Loucy (cell line): Measurements from ENCODE around the gene TMEM170A.

Experiments
- H2AFZ ChIP-seq: fragments of 200-600 bp; sonication (generic); 2 replicates; pipeline ENCODE4 v1.6.0; 2016; ENCODE audit warnings: antibody characterized with exemption, mild to moderate bottlenecking, low read length, moderate library complexity
- H3F3A ChIP-seq: fragments of 200-600 bp; 2 replicates; pipeline ENCODE4 v1.6.0; 2016; ENCODE audit warnings: antibody characterized with exemption, low read depth, mild to moderate bottlenecking
- H3K27me3 ChIP-seq: fragments of 200-600 bp; sonication (generic); 2 replicates; pipeline ENCODE4 v1.6.1; 2014; ENCODE audit warnings: low read length, mild to moderate bottlenecking; ENCODE audit not compliant: insufficient read depth, poor library complexity, severe bottlenecking
- H3K36me3 ChIP-seq: fragments of 200-600 bp; sonication (generic); 2 replicates; pipeline ENCODE4 v1.6.1; 2016; ENCODE audit warnings: low read length; ENCODE audit not compliant: insufficient read depth
- H3K4me1 ChIP-seq: fragments of 200-600 bp; sonication (generic); 2 replicates; pipeline ENCODE4 v1.5.1; 2014; ENCODE audit warnings: low read length, mild to moderate bottlenecking; ENCODE audit not compliant: insufficient read depth, poor library complexity, severe bottlenecking
- H3K4me2 ChIP-seq: fragments of 200-600 bp; sonication (generic); 2 replicates; pipeline ENCODE4 v1.6.0; 2014; ENCODE audit warnings: antibody characterized with exemption, low read length, low read depth, mild to moderate bottlenecking; ENCODE audit not compliant: poor library complexity, severe bottlenecking
- H3K4me3 ChIP-seq: fragments of 200-600 bp; sonication (generic); 2 replicates; pipeline ENCODE4 v1.5.1; 2014; ENCODE audit warnings: low read length, mild to moderate bottlenecking, mixed read lengths; ENCODE audit not compliant: poor library complexity, severe bottlenecking
- H3K79me2 ChIP-seq: fragments of 200-600 bp; sonication (generic); 2 replicates; pipeline ENCODE4 v1.6.1; 2014; ENCODE audit warnings: low read length; ENCODE audit not compliant: insufficient read depth
- H3K9ac ChIP-seq: fragments of 200-600 bp; sonication (generic); 2 replicates; pipeline ENCODE4 v1.6.0; 2014; ENCODE audit warnings: mild to moderate bottlenecking, low read depth, low read length, moderate library complexity; ENCODE audit not compliant: poor library complexity, severe bottlenecking
- H3K9me2 ChIP-seq: fragments of 200-600 bp; sonication (generic); replicated peaks from 2 replicates; pipeline ENCODE4 v1.6.1; 2016; ENCODE audit warnings: low read depth, low read length, mixed read lengths
- H3K9me3 ChIP-seq: fragments of 200-600 bp; sonication (generic); 2 replicates; pipeline ENCODE4 v1.6.1; 2014; ENCODE audit warnings: mild to moderate bottlenecking, antibody characterized with exemption, low read length, low read depth; ENCODE audit not compliant: insufficient read depth
- H4K20me1 ChIP-seq: fragments of 200-600 bp; sonication (generic); 2 replicates; pipeline ENCODE4 v1.6.0; 2014; ENCODE audit warnings: antibody characterized with exemption, low read length, mild to moderate bottlenecking; ENCODE audit not compliant: insufficient read depth, poor library complexity, severe bottlenecking
- EZH2phosphoT487 ChIP-seq: fragments of 200-600 bp; IDR thresholded peaks from 2 replicates; pipeline ENCODE4 v1.6.1; 2018; ENCODE audit warnings: antibody characterized with exemption, mild to moderate bottlenecking, moderate library complexity, borderline replicate concordance
- TF ChIP-seq, protein P1 (sequence below): fragments of 200-600 bp; sonication (generic); conservative IDR thresholded peaks from 2 replicates; pipeline ENCODE4 v1.5.1; 2014; ENCODE audit warnings: mild to moderate bottlenecking, antibody characterized with exemption, low read length

TMEM170A gene

DNA sequence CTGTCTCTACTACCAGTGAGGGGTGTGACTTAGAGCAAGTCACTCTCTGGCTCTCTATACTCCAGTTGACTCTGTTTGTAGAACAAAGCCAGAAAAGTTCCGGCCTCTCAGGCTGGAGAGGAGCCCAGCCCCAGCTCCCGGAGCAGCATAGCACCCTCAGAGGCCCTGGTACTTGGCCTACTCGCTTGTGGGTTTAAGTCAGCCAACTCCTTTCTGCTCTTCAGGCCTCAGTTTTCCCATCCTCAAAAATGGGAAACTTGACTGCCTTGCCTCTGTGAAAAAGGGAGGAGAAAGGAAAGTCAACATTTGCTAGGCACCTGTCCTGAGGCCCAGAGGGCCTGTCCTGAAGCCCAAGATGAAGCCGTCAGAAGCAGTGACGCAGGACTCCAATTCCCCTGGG, 29.7 kb upstream of the TMEM170A start:
- no peak overlapping the region for H3K9ac ChIP-seq

DNA sequence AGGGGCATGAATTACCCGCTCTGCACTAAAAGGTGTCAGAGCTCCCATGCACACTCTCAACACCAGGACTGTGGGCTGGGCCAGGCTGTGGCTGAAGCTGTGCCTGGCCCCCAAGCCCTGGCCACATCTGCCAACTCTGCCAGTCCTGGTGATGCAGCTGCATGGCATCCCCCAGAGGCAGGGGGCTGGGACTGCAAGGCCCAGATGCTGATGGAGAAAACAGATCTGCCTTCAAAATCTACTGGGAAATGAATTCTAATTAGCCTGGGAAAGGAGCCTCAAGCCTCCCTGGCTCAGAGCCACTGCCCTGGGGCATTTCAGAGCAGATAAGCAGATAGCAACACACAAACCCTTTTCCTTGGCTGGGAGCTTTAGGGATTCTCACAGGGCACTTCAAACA, 27.4 kb upstream of the TMEM170A start:
- no peak for TF ChIP-seq EZH2phosphoT487
- TF ChIP-seq, protein P1, sequence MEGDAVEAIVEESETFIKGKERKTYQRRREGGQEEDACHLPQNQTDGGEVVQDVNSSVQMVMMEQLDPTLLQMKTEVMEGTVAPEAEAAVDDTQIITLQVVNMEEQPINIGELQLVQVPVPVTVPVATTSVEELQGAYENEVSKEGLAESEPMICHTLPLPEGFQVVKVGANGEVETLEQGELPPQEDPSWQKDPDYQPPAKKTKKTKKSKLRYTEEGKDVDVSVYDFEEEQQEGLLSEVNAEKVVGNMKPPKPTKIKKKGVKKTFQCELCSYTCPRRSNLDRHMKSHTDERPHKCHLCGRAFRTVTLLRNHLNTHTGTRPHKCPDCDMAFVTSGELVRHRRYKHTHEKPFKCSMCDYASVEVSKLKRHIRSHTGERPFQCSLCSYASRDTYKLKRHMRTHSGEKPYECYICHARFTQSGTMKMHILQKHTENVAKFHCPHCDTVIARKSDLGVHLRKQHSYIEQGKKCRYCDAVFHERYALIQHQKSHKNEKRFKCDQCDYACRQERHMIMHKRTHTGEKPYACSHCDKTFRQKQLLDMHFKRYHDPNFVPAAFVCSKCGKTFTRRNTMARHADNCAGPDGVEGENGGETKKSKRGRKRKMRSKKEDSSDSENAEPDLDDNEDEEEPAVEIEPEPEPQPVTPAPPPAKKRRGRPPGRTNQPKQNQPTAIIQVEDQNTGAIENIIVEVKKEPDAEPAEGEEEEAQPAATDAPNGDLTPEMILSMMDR: peak; percentile 51; the same call in 1 of the 2 replicates

More for the DNA sequence above, 29.7 kb upstream of the TMEM170A start:
- TF ChIP-seq, protein P1: no peak
- no peak for TF ChIP-seq EZH2phosphoT487
- Histone ChIP-seq H3K4me2 (no peak overlapping the region), H4K20me1 (no peaks in the 10 kb centered on the region), H3K9me2 (no peaks in the 10 kb centered on the region), H3K9me3 (no peaks in the 10 kb centered on the region), H3F3A (no peaks in the 10 kb centered on the region), H3K4me3 (no peak overlapping the region), H2AFZ (no peak overlapping the region), H3K4me1 (no peaks in the 10 kb centered on the region), H3K79me2 (no peaks in the 10 kb centered on the region), H3K27me3 (no peaks in the 10 kb centered on the region), H3K36me3 (no peaks in the 10 kb centered on the region)

DNA sequence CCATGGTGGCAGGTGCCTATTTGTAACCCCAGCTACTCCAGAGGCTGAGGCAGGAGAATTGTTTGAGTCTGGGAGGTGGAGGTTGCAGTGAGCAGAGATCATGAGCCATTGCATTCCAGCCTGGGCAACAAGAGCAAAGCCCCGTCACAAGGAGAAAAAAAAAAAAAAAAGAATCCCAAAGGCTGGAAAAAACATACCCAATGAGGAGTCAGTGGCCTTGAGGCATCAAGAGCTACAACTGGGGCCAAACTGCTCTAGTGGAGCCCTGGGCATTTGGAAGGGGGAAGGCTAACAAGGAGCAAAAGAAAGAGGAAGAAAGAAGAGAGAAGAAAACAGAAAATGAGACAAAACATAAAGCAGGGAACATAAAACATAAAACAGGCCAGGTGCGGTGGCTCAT, 23.8 kb upstream of the TMEM170A start:
- no peak overlapping the region for H3K4me2 ChIP-seq
- H3K9ac ChIP-seq: no peak overlapping the region
- no peaks in the 10 kb centered on the region for H3K27me3 ChIP-seq
- no peak for TF ChIP-seq EZH2phosphoT487
- TF ChIP-seq, protein P1: no peak
- no peaks in the 10 kb centered on the region for H3K9me2 ChIP-seq
- H3K9me3 ChIP-seq: no peaks in the 10 kb centered on the region
- no peak overlapping the region for H3K4me3 ChIP-seq
- H4K20me1 ChIP-seq: no peaks in the 10 kb centered on the region
- no peaks in the 10 kb centered on the region for H3K79me2 ChIP-seq
- no peaks in the 10 kb centered on the region for H3K4me1 ChIP-seq
- no peaks in the 10 kb centered on the region for H3K36me3 ChIP-seq
- no peaks in the 10 kb centered on the region for H3F3A ChIP-seq
- no peak overlapping the region for H2AFZ ChIP-seq

More for the DNA sequence above, 27.4 kb upstream of the TMEM170A start:
- Histone ChIP-seq H3K27me3 (no peaks in the 10 kb centered on the region), H3K79me2 (no peaks in the 10 kb centered on the region), H2AFZ (no peak overlapping the region), H3K4me1 (no peaks in the 10 kb centered on the region), H3K4me2 (no peak overlapping the region), H3K9me2 (no peaks in the 10 kb centered on the region), H3K9me3 (no peaks in the 10 kb centered on the region), H3F3A (no peaks in the 10 kb centered on the region), H3K9ac (no peak overlapping the region), H4K20me1 (no peaks in the 10 kb centered on the region), H3K4me3 (no peak overlapping the region), H3K36me3 (no peaks in the 10 kb centered on the region)
